Endothelial cell of umbilical vein (primary cell): Measurements from ENCODE around the gene KIF6. TPM values are rescaled to one million over a fixed set of nuclear protein-coding genes. Genes with fewer than 3 reads are reported as not detected.

ENCODE experiments used
- BruUV-seq: library from RNA; stranded (reverse); fragments of 400-500 nt; replicated peaks from 2 replicates; lab custom pipeline; 2021; lab: Mats Ljungman, UMichigan
- CTCF ChIA-PET: fragments of 300-600, 350-600 bp; sonication (Branson Sonifier 250); formaldehyde crosslinking; loops from one replicate; lab custom pipeline; 2021; ENCODE audit warnings: antibody characterized with exemption, inconsistent platforms; lab: Charles Lee
- POLR2A ChIA-PET: fragments of 300-600, 350-600 bp; sonication (Branson Sonifier 250); formaldehyde crosslinking; loops from one replicate; lab custom pipeline; 2021; ENCODE audit warnings: antibody characterized with exemption, inconsistent platforms; lab: Charles Lee
- DNase-seq: peaks from one replicate; pipeline ENCODE4 v3.0.0-alpha.2; 2011; ENCODE audit warnings: low read depth, low spot score
- FAIRE-seq: peaks from 2 replicates; lab custom pipeline; 2011; peaks lifted over from hg19 to GRCh38; lab: Jason Lieb, UNC
- H2AFZ ChIP-seq: 2 replicates; pipeline ENCODE4 v1.6.0; 2012; ENCODE audit warnings: low read depth, low read length, control low read depth, inconsistent platforms
- H3K27ac ChIP-seq: 2 replicates; pipeline ENCODE4 v1.5.1; 2011; ENCODE audit warnings: low read depth, mild to moderate bottlenecking, control low read depth, low read length, moderate library complexity; ENCODE audit not compliant: insufficient read depth
- H3K27me3 ChIP-seq, 2 experiments: 2 replicates each; pipeline versions ENCODE4 v1.6.0 to v1.6.1; 2011; ENCODE audit warnings: low read length in 2 of 2, mixed read lengths in 1 of 2; ENCODE audit not compliant: control insufficient read depth in 2 of 2, insufficient read depth in 2 of 2
- H3K36me3 ChIP-seq, 2 experiments: 2 replicates in 1 of 2; 3 replicates in 1 of 2; pipeline ENCODE4 v1.5.1; 2011; ENCODE audit warnings: low read length in 2 of 2, mild to moderate bottlenecking in 1 of 2, moderate library complexity in 1 of 2; ENCODE audit not compliant: control insufficient read depth in 2 of 2, insufficient read depth in 2 of 2; ENCODE audit errors: extremely low read depth in 1 of 2
- H3K4me1 ChIP-seq: 3 replicates; pipeline ENCODE4 v1.5.1; 2011; ENCODE audit warnings: mild to moderate bottlenecking, low read length; ENCODE audit not compliant: control insufficient read depth, insufficient read depth; ENCODE audit errors: extremely low read depth
- H3K4me2 ChIP-seq: 2 replicates; pipeline ENCODE4 v1.6.1; 2011; ENCODE audit warnings: low read length, control low read depth, mixed read lengths; ENCODE audit not compliant: insufficient read depth
- H3K4me3 ChIP-seq, 3 experiments: fragments of 200-600 bp in 1 of 3; sonication (generic), shearing (Covaris generic) in 1 of 3; replicated peaks in 1 of 3; 2 replicates each; pipeline ENCODE4 v1.5.1; 2011 to 2016; ENCODE audit warnings: control low read depth in 3 of 3, low read length in 3 of 3, mild to moderate bottlenecking in 2 of 3, inconsistent platforms in 1 of 3, low read depth in 1 of 3, moderate library complexity in 1 of 3; ENCODE audit not compliant: insufficient read depth in 1 of 3
- H3K79me2 ChIP-seq: 2 replicates; pipeline ENCODE4 v1.6.0; 2012; ENCODE audit warnings: low read length, inconsistent platforms; ENCODE audit not compliant: control insufficient read depth, insufficient read depth
- H3K9ac ChIP-seq: replicated peaks from 2 replicates; pipeline ENCODE3; 2011; ENCODE audit warnings: low read length, control low read depth; ENCODE audit not compliant: insufficient read depth; ENCODE audit errors: extremely low read depth
- H3K9me1 ChIP-seq: replicated peaks from 3 replicates; pipeline ENCODE4 v1.6.0; 2011; ENCODE audit warnings: mild to moderate bottlenecking, low read length; ENCODE audit not compliant: control insufficient read depth, insufficient read depth; ENCODE audit errors: extremely low read depth
- H3K9me3 ChIP-seq: replicated peaks from 2 replicates; pipeline ENCODE4 v1.5.1; 2012; ENCODE audit warnings: low read length, inconsistent platforms; ENCODE audit not compliant: control insufficient read depth, insufficient read depth
- H4K20me1 ChIP-seq: replicated peaks from 2 replicates; pipeline ENCODE3; 2011; ENCODE audit warnings: mild to moderate bottlenecking, low read length; ENCODE audit not compliant: control insufficient read depth, insufficient read depth; ENCODE audit errors: extremely low read depth
- CTCF ChIP-seq, 2 donors: IDR thresholded peaks; 1 replicate in 1 of 2; 2 replicates in 1 of 2; pipeline ENCODE4 v1.5.1; 2011; ENCODE audit warnings: low read length in 2 of 2, mild to moderate bottlenecking in 2 of 2, moderate library complexity in 2 of 2, control low read depth in 1 of 2, inconsistent platforms in 1 of 2, low read depth in 1 of 2; ENCODE audit not compliant: insufficient read depth in 1 of 2; ENCODE audit errors: extremely low read depth in 1 of 2
- EZH2 ChIP-seq: IDR thresholded peaks from 2 replicates; pipeline ENCODE4 v1.6.1; 2012; ENCODE audit warnings: borderline replicate concordance, low read depth, mild to moderate bottlenecking, moderate library complexity, low read length, inconsistent platforms; ENCODE audit not compliant: severe bottlenecking
- FOS ChIP-seq: IDR thresholded peaks from 2 replicates; pipeline ENCODE4 v1.6.1; 2011; ENCODE audit warnings: mild to moderate bottlenecking, low read length, moderate library complexity, borderline replicate concordance; ENCODE audit not compliant: insufficient read depth
- GATA2 ChIP-seq: IDR thresholded peaks from 2 replicates; pipeline ENCODE4 v1.7.0; 2011; ENCODE audit warnings: low read depth, mild to moderate bottlenecking, moderate library complexity, mixed read lengths, low read length; ENCODE audit not compliant: insufficient read length, insufficient read depth
- JUN ChIP-seq: IDR thresholded peaks from 2 replicates; pipeline ENCODE4 v1.6.1; 2011; ENCODE audit warnings: borderline replicate concordance, low read depth; ENCODE audit not compliant: insufficient read length, insufficient read depth
- MAX ChIP-seq: IDR thresholded peaks from 2 replicates; pipeline ENCODE4 v1.6.1; 2011; ENCODE audit not compliant: insufficient read depth, insufficient read length
- MYC ChIP-seq: IDR thresholded peaks from one replicate; pipeline ENCODE4 v1.6.1; 2011; ENCODE audit warnings: mild to moderate bottlenecking, low read depth, low read length
- POLR2A ChIP-seq: IDR thresholded peaks from 2 replicates; pipeline ENCODE4 v1.6.1; 2012; ENCODE audit warnings: low read depth, mild to moderate bottlenecking, control low read depth, low read length
- POLR2AphosphoS5 ChIP-seq: IDR thresholded peaks from 2 replicates; pipeline ENCODE4 v1.6.1; 2012; ENCODE audit warnings: low read depth, mild to moderate bottlenecking, control low read depth, low read length, moderate library complexity; ENCODE audit not compliant: insufficient read depth
- dilution Hi-C: fragments of 300-500 bp; cut with MboI; formaldehyde crosslinking; loops from one replicate; pipeline ENCODE4 v1.15.0; 2019; ENCODE audit warnings: low sequenced_read_pairs; ENCODE audit not compliant: extremely low pct_ligation_motif_present
- intact Hi-C: fragments of 100-400 bp; cut with micrococcal nuclease; formaldehyde crosslinking; loops from one replicate; pipeline ENCODE4 v1.10.0; 2022
- polyA plus RNA-seq, 4 experiments: library from polyadenylated mRNA; depleted of rRNA in 3 of 4; stranded (reverse) in 3 of 4; unstranded in 1 of 4; fragments of >200 nt; gene quantifications; 2 replicates each; pipeline versions ENCODE4 v1.2.1 to v1.2.3, GENCODE V29; 2011 to 2012; ENCODE audit warnings: missing spikeins in 1 of 4
- total RNA-seq: library from RNA; stranded (reverse); gene quantifications from 2 replicates; pipeline ENCODE4 v1.2.3, GENCODE V29; 2021

The KIF6 gene
- total and polyA plus RNA-seq, 2 donors (not counting 3 experiments of a cell fraction or from before 2014, with no cell fraction given): not detected

GRCh38 chr6:39706819-39707335 lies 18.3 kb downstream of the KIF6 start:
- dilution Hi-C loops: no loop called here
- intact Hi-C loops: no loop called here

More at GRCh38 chr6:39706819-39707335, 18.3 kb downstream of the KIF6 start:
- Histone ChIP-seq H3K27me3 (no peaks in the 10 kb centered on the region), H3K79me2 (no peaks in the 10 kb centered on the region), H3K27ac (no peak overlapping the region), H3K36me3 (no peaks in the 10 kb centered on the region), H3K9ac (no peak overlapping the region), H3K4me3 (no peak overlapping the region), H3K9me3 (no peaks in the 10 kb centered on the region), H3K9me1 (no peaks in the 10 kb centered on the region), H2AFZ (no peak overlapping the region), H4K20me1 (no peaks in the 10 kb centered on the region), H3K4me2 (no peak overlapping the region), H3K4me1 (no peaks in the 10 kb centered on the region)
- no TSS peak for BruUV-seq
- DNase-seq: no peak
- TF ChIP-seq EZH2: no peak
- no peak for TF ChIP-seq FOS
- no peak for TF ChIP-seq POLR2A
- TF ChIP-seq MAX: no peak
- no peak for TF ChIP-seq MYC
- TF ChIP-seq CTCF (IDR thresholded peaks at IDR 0.05; ENCODE audit: extremely low read depth in 1 of 2, insufficient read depth in 1 of 2, low read depth in 1 of 2, low read length in 2 of 2): no peak
- no peak for TF ChIP-seq JUN
- TF ChIP-seq POLR2AphosphoS5: no peak
- TF ChIP-seq GATA2: no peak
- ChIA-PET POLR2A (no interaction called here), CTCF (no interaction called here)
- FAIRE-seq: no peak
